GM23338 (cell line): ENCODE measurements around the gene NSD2. TPM values are rescaled to one million over a fixed set of nuclear protein-coding genes. Genes with fewer than 3 reads are reported as not detected.

Experiments used
- ATAC-seq: fragments of 200-7000 bp; cut with Tn5 transposase; 3 replicates; pipeline ENCODE4 v1.9.1; 2020
- DNase-seq: peaks from one replicate; pipeline ENCODE4 v3.0.0-alpha.2; 2015; ENCODE audit warnings: low spot score
- H2AFZ ChIP-seq: fragments of 200-600 bp; sonication (generic); 2 replicates; pipeline ENCODE4 v1.8.0; 2016; ENCODE audit warnings: antibody characterized with exemption, mild to moderate bottlenecking, moderate library complexity
- H3F3A ChIP-seq: fragments of 200-600 bp; sonication (generic); replicated peaks from 2 replicates; pipeline ENCODE4 v1.8.0; 2017; ENCODE audit warnings: antibody characterized with exemption, mixed run types, low read depth
- H3K27ac ChIP-seq: fragments of 200-600 bp; sonication (generic); 2 replicates; pipeline ENCODE4 v1.6.1; 2016; ENCODE audit warnings: low read depth
- H3K27me3 ChIP-seq: fragments of 200-600 bp; sonication (generic); 2 replicates; pipeline ENCODE4 v1.8.0; 2016; ENCODE audit warnings: mild to moderate bottlenecking, mixed run types, moderate library complexity; ENCODE audit not compliant: insufficient read depth
- H3K36me3 ChIP-seq: fragments of 200-600 bp; sonication (generic); 2 replicates; pipeline ENCODE4 v1.8.0; 2016; ENCODE audit warnings: mild to moderate bottlenecking; ENCODE audit not compliant: insufficient read depth
- H3K4me1 ChIP-seq: fragments of 200-600 bp; sonication (generic); 2 replicates; pipeline ENCODE4 v1.8.0; 2016; ENCODE audit warnings: mild to moderate bottlenecking, moderate library complexity; ENCODE audit not compliant: insufficient read depth
- H3K4me2 ChIP-seq: fragments of 200-600 bp; sonication (generic); 2 replicates; pipeline ENCODE4 v1.7.1; 2017; ENCODE audit warnings: mixed run types
- H3K4me3 ChIP-seq: fragments of 200-600 bp; sonication (generic); 2 replicates; pipeline ENCODE4 v1.6.1; 2016; ENCODE audit warnings: mixed run types
- H3K79me2 ChIP-seq: fragments of 200-600 bp; sonication (generic); replicated peaks from 2 replicates; pipeline ENCODE4 v1.8.0; 2017; ENCODE audit warnings: mild to moderate bottlenecking; ENCODE audit not compliant: insufficient read depth
- H3K9me2 ChIP-seq: fragments of 200-600 bp; sonication (generic); 2 replicates; pipeline ENCODE4 v1.8.0; 2017; ENCODE audit not compliant: insufficient read depth
- H4K20me1 ChIP-seq: fragments of 200-600 bp; sonication (generic); replicated peaks from 2 replicates; pipeline ENCODE4 v1.8.0; 2017; ENCODE audit warnings: mild to moderate bottlenecking; ENCODE audit not compliant: insufficient read depth
- H3K27ac Mint-ChIP-seq: 2 replicates; pipeline ENCODE4 v1.8.0; 2020; ENCODE audit warnings: inconsistent platforms, mild to moderate bottlenecking, moderate library complexity, mixed read lengths
- H3K27me3 Mint-ChIP-seq: 3 replicates; pipeline ENCODE4 v1.8.0; 2022; ENCODE audit warnings: low read depth, mild to moderate bottlenecking, moderate library complexity, mixed read lengths, inconsistent platforms; ENCODE audit not compliant: insufficient read depth, poor library complexity
- H3K36me3 Mint-ChIP-seq: 3 replicates; pipeline ENCODE4 v1.8.0; 2021; ENCODE audit warnings: low read depth, mild to moderate bottlenecking, inconsistent platforms, moderate library complexity, mixed read lengths
- H3K4me1 Mint-ChIP-seq: 3 replicates; pipeline ENCODE4 v1.8.0; 2020; ENCODE audit warnings: mild to moderate bottlenecking, inconsistent platforms, mixed read lengths
- H3K4me3 Mint-ChIP-seq: 3 replicates; pipeline ENCODE4 v1.8.0; 2021; ENCODE audit warnings: moderate library complexity, mild to moderate bottlenecking, inconsistent platforms, mixed read lengths
- H3K9me3 Mint-ChIP-seq: 3 replicates; pipeline ENCODE4 v1.8.0; 2020; ENCODE audit warnings: moderate library complexity, mild to moderate bottlenecking, inconsistent platforms, mixed read lengths
- CTCF ChIP-seq, 2 experiments: fragments of 200-600 bp in 1 of 2; sonication (generic) in 1 of 2; conservative IDR thresholded peaks; 2 replicates each; pipeline versions ENCODE4 v1.5.1 to v1.6.1; 2016 to 2017; ENCODE audit warnings: antibody characterized with exemption in 2 of 2, low read depth in 2 of 2, mild to moderate bottlenecking in 2 of 2, moderate library complexity in 1 of 2
- POLR2AphosphoS5 ChIP-seq: IDR thresholded peaks from 2 replicates; pipeline ENCODE4 v1.6.1; 2016; ENCODE audit warnings: antibody characterized with exemption, low read depth
- ZNF114 ChIP-seq: fragments of 250-450 bp; sonication (Bioruptor Pico); IDR thresholded peaks from 2 replicates; pipeline ENCODE4 v1.5.0; 2020; ENCODE audit warnings: mild to moderate bottlenecking, moderate library complexity
- ZNF331 ChIP-seq: fragments of 250-450 bp; sonication (Bioruptor Pico); IDR thresholded peaks from 2 replicates; pipeline ENCODE4 v1.5.0; 2020; ENCODE audit warnings: low read depth, mild to moderate bottlenecking, moderate library complexity
- ZNF462 ChIP-seq: fragments of 250-450 bp; sonication (Bioruptor Pico); IDR thresholded peaks from 2 replicates; pipeline ENCODE4 v1.5.0; 2020; ENCODE audit warnings: mild to moderate bottlenecking, moderate library complexity
- polyA plus RNA-seq: library from polyadenylated mRNA; unstranded; fragments of >200 nt; fragmentation: Nextera tagmentation; extraction: Ambion mirVana; gene quantifications from 2 replicates; pipeline ENCODE4 v1.2.1, GENCODE V29; 2016
- total RNA-seq: library from RNA; depleted of rRNA; stranded (reverse); fragments of >200 nt; shearing (Covaris generic); gene quantifications from 2 replicates; pipeline ENCODE4 v1.2.3, GENCODE V29; 2014

NSD2 gene
- total and polyA plus RNA-seq, 2 experiments from 2014 or later = 33.5 to 84.4 TPM

DNA sequence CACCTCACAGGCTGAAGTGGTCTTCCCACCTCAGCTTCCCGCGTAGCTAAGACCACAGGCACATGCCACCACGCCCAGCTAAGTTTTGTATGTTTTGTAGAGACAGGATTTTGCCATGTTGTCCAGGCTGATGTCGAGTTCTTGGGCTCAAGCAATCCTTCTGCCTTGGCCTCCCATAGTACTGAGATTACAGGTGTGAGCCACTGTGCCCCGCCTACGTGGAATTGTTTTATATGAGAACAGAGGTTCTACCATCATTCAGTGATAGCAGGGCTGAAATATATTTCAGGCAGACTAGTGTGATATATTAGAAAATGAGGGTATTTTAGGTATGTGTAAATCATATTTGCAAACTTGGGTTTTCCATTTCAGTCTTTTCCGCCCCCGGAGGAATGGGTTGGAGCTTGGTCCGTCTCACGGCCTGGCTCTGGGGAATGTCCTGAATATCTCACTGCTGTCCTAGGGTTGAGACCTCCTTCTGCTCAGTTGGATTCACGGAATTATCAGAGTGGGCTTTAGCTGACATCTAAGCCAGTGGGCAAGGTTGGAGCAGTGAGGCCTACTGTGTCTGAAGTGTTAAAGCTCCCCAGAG is 19.9 kb downstream of the NSD2 start:
- TF ChIP-seq ZNF114 (CRISPR knock-in tag) (no peak), ZNF331 (CRISPR knock-in tag) (no peak), ZNF462 (CRISPR knock-in tag) (no peak), POLR2AphosphoS5 (no peak), CTCF (conservative IDR thresholded peaks at IDR 0.05; ENCODE audit: low read depth in 2 of 2) (no peak)
- Histone ChIP-seq H3K27me3 (no peaks in the 10 kb centered on the region), H3K36me3 (no peaks in the 10 kb centered on the region), H3K4me2 (no peak overlapping the region), H4K20me1 (peaks cover 77% of the 10 kb centered on the region), H3K4me3 (no peak overlapping the region), H3K9me2 (no peaks in the 10 kb centered on the region), H3F3A (no peaks in the 10 kb centered on the region), H2AFZ (no peak overlapping the region), H3K27ac (no peak overlapping the region), H3K4me1 (no peaks in the 10 kb centered on the region; the same call in 1 of the 2 replicates), H3K79me2 (peaks cover 99% of the 10 kb centered on the region)
- Mint-ChIP-seq H3K36me3 (peaks cover 20% of the 10 kb centered on the region; the same call in 2 of the 3 replicates), H3K27me3 (peaks cover 13% of the 10 kb centered on the region), H3K9me3 (no peaks in the 10 kb centered on the region; the same call in 2 of the 3 replicates), H3K4me1 (no peaks in the 10 kb centered on the region), H3K27ac (no peak overlapping the region), H3K4me3 (no peak overlapping the region)
- DNase-seq = no peak
- ATAC-seq = no peak
